SU-DHL-6 (cell line): ENCODE data around the gene YARS1.

ENCODE experiments used
- H2AFZ ChIP-seq: fragments of 200-600 bp; sonication (generic); 2 replicates; pipeline ENCODE4 v1.6.1; 2014; ENCODE audit warnings: low read depth, mild to moderate bottlenecking, moderate library complexity, mixed read lengths, antibody characterized with exemption, low read length; ENCODE audit not compliant: severe bottlenecking
- H3F3A ChIP-seq: fragments of 200-600 bp; shearing (Covaris generic); 2 replicates; pipeline ENCODE4 v1.6.0; 2016; ENCODE audit warnings: antibody characterized with exemption, mild to moderate bottlenecking; ENCODE audit not compliant: insufficient read depth
- H3K27ac ChIP-seq: fragments of 200-600 bp; sonication (generic); 2 replicates; pipeline ENCODE4 v1.5.1; 2016; ENCODE audit warnings: low read depth, mild to moderate bottlenecking, low read length, moderate library complexity, mixed read lengths
- H3K27me3 ChIP-seq: fragments of 200-600 bp; sonication (generic), shearing (Covaris generic); 2 replicates; pipeline ENCODE4 v1.6.0; 2014; ENCODE audit warnings: mild to moderate bottlenecking, low read length
- H3K36me3 ChIP-seq: fragments of 200-600 bp; sonication (generic); 2 replicates; pipeline ENCODE4 v1.6.1; 2014; ENCODE audit warnings: mild to moderate bottlenecking, low read length, mixed read lengths
- H3K4me2 ChIP-seq: fragments of 300-600, 200-600 bp; shearing (Covaris generic), sonication (generic); 2 replicates; pipeline ENCODE4 v1.6.0; 2014; ENCODE audit warnings: low read length, low read depth, mild to moderate bottlenecking; ENCODE audit not compliant: poor library complexity, severe bottlenecking
- H3K4me3 ChIP-seq: fragments of 200-600 bp; sonication (generic); 2 replicates; pipeline ENCODE4 v1.5.1; 2014; ENCODE audit warnings: antibody characterized with exemption, low read length, mild to moderate bottlenecking, mixed read lengths; ENCODE audit not compliant: insufficient read depth, poor library complexity, severe bottlenecking
- H3K79me2 ChIP-seq: fragments of 200-600 bp; sonication (generic); 2 replicates; pipeline ENCODE4 v1.6.1; 2014; ENCODE audit warnings: mild to moderate bottlenecking, low read length, moderate library complexity; ENCODE audit not compliant: insufficient read depth
- H3K9ac ChIP-seq: fragments of 200-600 bp; sonication (generic); 2 replicates; pipeline ENCODE4 v1.7.0; 2014; ENCODE audit warnings: mild to moderate bottlenecking, low read length
- H3K9me2 ChIP-seq: fragments of 200-600 bp; sonication (generic); replicated peaks from 2 replicates; pipeline ENCODE4 v1.6.1; 2014; ENCODE audit warnings: low read length; ENCODE audit not compliant: insufficient read depth
- H3K9me3 ChIP-seq: fragments of 200-600 bp; sonication (generic); 2 replicates; pipeline ENCODE4 v1.6.1; 2014; ENCODE audit warnings: low read length, mixed read lengths; ENCODE audit not compliant: insufficient read depth
- H4K20me1 ChIP-seq: fragments of 200-600 bp; sonication (generic); 2 replicates; pipeline ENCODE4 v1.6.1; 2014; ENCODE audit warnings: low read depth, mild to moderate bottlenecking, antibody characterized with exemption, low read length, moderate library complexity, mixed read lengths
- CTCF ChIP-seq: fragments of 200-600 bp; sonication (generic); IDR thresholded peaks from one replicate; pipeline ENCODE4 v1.5.1; 2017; ENCODE audit warnings: antibody characterized with exemption, mild to moderate bottlenecking, low read length, moderate library complexity; ENCODE audit not compliant: insufficient read depth, poor library complexity, severe bottlenecking
- EZH2phosphoT487 ChIP-seq: fragments of 200-600 bp; sonication (generic), shearing (Covaris generic); conservative IDR thresholded peaks from 2 replicates; pipeline ENCODE4 v1.6.1; 2018; ENCODE audit warnings: mild to moderate bottlenecking, antibody characterized with exemption, low read length, moderate library complexity, mixed read lengths

The YARS1 gene

GRCh38 chr1:32741059-32741412, 76.1 kb downstream of the YARS1 start:
- Histone ChIP-seq H3K4me2 (no peak overlapping the region), H4K20me1 (no peaks in the 10 kb centered on the region), H3K79me2 (no peaks in the 10 kb centered on the region), H3K9me2 (no peaks in the 10 kb centered on the region), H3K9ac (no peak overlapping the region), H3K27ac (no peak overlapping the region), H3F3A (no peaks in the 10 kb centered on the region), H2AFZ (no peak overlapping the region), H3K4me3 (no peak overlapping the region), H3K9me3 (no peaks in the 10 kb centered on the region), H3K27me3 (no peaks in the 10 kb centered on the region), H3K36me3 (no peaks in the 10 kb centered on the region)
- no peak for TF ChIP-seq EZH2phosphoT487
- no peak for TF ChIP-seq CTCF

- Histone ChIP-seq H4K20me1 (no peaks in the 10 kb centered on the region), H3F3A (no peaks in the 10 kb centered on the region), H3K27me3 (no peaks in the 10 kb centered on the region), H3K9ac (no peak overlapping the region), H3K4me3 (no peak overlapping the region), H3K4me2 (no peak overlapping the region), H3K36me3 (no peaks in the 10 kb centered on the region), H3K27ac (no peak overlapping the region), H3K79me2 (no peaks in the 10 kb centered on the region), H3K9me3 (no peaks in the 10 kb centered on the region), H2AFZ (no peak overlapping the region), H3K9me2 (no peaks in the 10 kb centered on the region)
- TF ChIP-seq EZH2phosphoT487 (no peak), CTCF (no peak)
Observed at GRCh38 chr1:32736812-32737791, 80.1 kb downstream of the YARS1 start.

GRCh38 chr1:32733582-32734321, 83.4 kb downstream of the YARS1 start:
- H2AFZ ChIP-seq = no peak overlapping the region
- H4K20me1 ChIP-seq = no peaks in the 10 kb centered on the region
- H3K9ac ChIP-seq = no peak overlapping the region
- H3K4me2 ChIP-seq = no peak overlapping the region
- no peaks in the 10 kb centered on the region for H3F3A ChIP-seq
- 0 out of 2 replicates have a peak, but pooled peaks cover 3% of the 10 kb centered on the region for H3K27me3 ChIP-seq
- no peak for TF ChIP-seq CTCF
- TF ChIP-seq EZH2phosphoT487 = no peak
- H3K36me3 ChIP-seq = no peaks in the 10 kb centered on the region
- H3K4me3 ChIP-seq = no peak overlapping the region
- H3K9me3 ChIP-seq = no peaks in the 10 kb centered on the region
- H3K27ac ChIP-seq = no peak overlapping the region
- no peaks in the 10 kb centered on the region for H3K79me2 ChIP-seq
- H3K9me2 ChIP-seq = no peaks in the 10 kb centered on the region
